PFSK-1 (cell line): ENCODE measurements around the gene BAG5.

ENCODE experiments used
- FOXP2 ChIP-seq: optimal IDR thresholded peaks from 2 replicates; pipeline ENCODE3; 2011; ENCODE audit warnings: borderline replicate concordance, control low read depth, inconsistent platforms; ENCODE audit not compliant: insufficient read depth; ENCODE audit errors: extremely low read length, extremely low read depth
- POLR2AphosphoS5 ChIP-seq: IDR thresholded peaks from 2 replicates; pipeline ENCODE4 v1.6.1; 2012; ENCODE audit warnings: low read depth, mild to moderate bottlenecking, control low read depth, low read length, moderate library complexity
- REST ChIP-seq, 2 experiments: IDR thresholded peaks; 2 replicates each; pipeline versions ENCODE4 v1.6.1 to v1.8.0; 2011 to 2012; ENCODE audit warnings: low read depth in 2 of 2, low read length in 2 of 2, control low read depth in 1 of 2, inconsistent platforms in 1 of 2, mild to moderate bottlenecking in 1 of 2, moderate library complexity in 1 of 2; ENCODE audit not compliant: insufficient read depth in 1 of 2
- SIN3A ChIP-seq: IDR thresholded peaks from 2 replicates; pipeline ENCODE4 v1.6.1; 2012; ENCODE audit warnings: mild to moderate bottlenecking, low read length, moderate library complexity, borderline replicate concordance; ENCODE audit not compliant: insufficient read depth
- TAF1 ChIP-seq: IDR thresholded peaks from 2 replicates; pipeline ENCODE4 v1.6.1; 2012; ENCODE audit warnings: low read length, control low read depth, borderline replicate concordance; ENCODE audit not compliant: insufficient read depth

The BAG5 gene

GRCh38 chr14:103563844-103564505, 1.5 kb upstream of the BAG5 start:
- TF ChIP-seq SIN3A = no peak
- TF ChIP-seq TAF1 = no peak
- TF ChIP-seq POLR2AphosphoS5 = no peak
- no peak for TF ChIP-seq FOXP2
- no peak for TF ChIP-seq REST (IDR thresholded peaks at IDR 0.05; ENCODE audit: insufficient read depth in 1 of 2, low read depth in 2 of 2, low read length in 2 of 2)

- no peak for TF ChIP-seq FOXP2
- TF ChIP-seq POLR2AphosphoS5 = no peak
- no peak for TF ChIP-seq SIN3A
- no peak for TF ChIP-seq TAF1
- TF ChIP-seq REST (IDR thresholded peaks at IDR 0.05; ENCODE audit: insufficient read depth in 1 of 2, low read depth in 2 of 2, low read length in 2 of 2) = no peak
Observed at GRCh38 chr14:103563226-103563620, 766 bp upstream of the BAG5 start.

- TF ChIP-seq POLR2AphosphoS5 (no peak), SIN3A (no peak), TAF1 (no peak)
Observed at GRCh38 chr14:103562179-103562428, 353 bp downstream of the BAG5 start.

GRCh38 chr14:103561381-103562178, 877 bp downstream of the BAG5 start:
- TF ChIP-seq FOXP2 (no peak), POLR2AphosphoS5 (no peak; the same call in 1 of the 2 replicates), REST (IDR thresholded peaks at IDR 0.05; ENCODE audit: insufficient read depth in 1 of 2, low read depth in 2 of 2, low read length in 2 of 2) (no peak), TAF1 (no peak), SIN3A (no peak)

GRCh38 chr14:103560691-103561090, 1.8 kb downstream of the BAG5 start:
- TF ChIP-seq REST (IDR thresholded peaks at IDR 0.05; ENCODE audit: insufficient read depth in 1 of 2, low read depth in 2 of 2, low read length in 2 of 2) = no peak
